IMR-90 (cell line): ENCODE measurements around the gene AXIN2. TPM values are rescaled to one million over a fixed set of nuclear protein-coding genes. Genes with fewer than 3 reads are reported as not detected.
"Not testable (repeated sequence)": the region's sequence is repeated elsewhere in the genome, so short reads cannot be mapped to it uniquely, and the experiment has no call there.

ENCODE experiments used
- ATAC-seq: fragments of 200-7000 bp; cut with Tn5 transposase; 2 replicates; pipeline ENCODE4 v1.9.1; 2020; ENCODE audit warnings: low read depth, mild to moderate bottlenecking, moderate library complexity
- BruUV-seq: library from RNA; stranded (reverse); fragments of 400-500 nt; replicated peaks from 2 replicates; lab custom pipeline; 2021; lab: Mats Ljungman, UMichigan
- CTCF ChIA-PET: fragments of 300-600 bp; formaldehyde crosslinking; extraction: SDS; loops from one replicate; lab custom pipeline; 2021; ENCODE audit warnings: antibody characterized with exemption; lab: Yijun Ruan, JAX
- POLR2A ChIA-PET: fragments of 300-600 bp; sonication (Branson Sonifier 250); formaldehyde crosslinking; loops from one replicate; lab custom pipeline; 2022; ENCODE audit warnings: antibody characterized with exemption; ENCODE audit not compliant: unreplicated experiment; lab: Charles Lee
- DNase-seq: peaks from one replicate; pipeline ENCODE4 v3.0.0; 2013
- H2AFZ ChIP-seq: replicated peaks from 2 replicates; pipeline ENCODE3; 2013; ENCODE audit warnings: low read length, mild to moderate bottlenecking; ENCODE audit not compliant: poor library complexity
- H2AK5ac ChIP-seq: 2 replicates; pipeline ENCODE4 v1.6.1; 2013; ENCODE audit warnings: low read depth, low read length, inconsistent platforms
- H2AK9ac ChIP-seq: replicated peaks from 2 replicates; pipeline ENCODE3; 2013; ENCODE audit warnings: mild to moderate bottlenecking, low read depth, low read length, moderate library complexity; ENCODE audit not compliant: poor library complexity
- H2BK120ac ChIP-seq: 2 replicates; pipeline ENCODE4 v1.6.1; 2013; ENCODE audit warnings: low read depth, low read length, inconsistent platforms
- H2BK15ac ChIP-seq: 3 replicates; pipeline ENCODE4 v1.6.1; 2013; ENCODE audit warnings: low read depth, low read length, inconsistent platforms
- H2BK20ac ChIP-seq: 2 replicates; pipeline ENCODE4 v1.6.1; 2013; ENCODE audit warnings: low read depth, mild to moderate bottlenecking, inconsistent platforms, low read length, moderate library complexity
- H2BK5ac ChIP-seq: 2 replicates; pipeline ENCODE4 v1.6.1; 2013; ENCODE audit warnings: mild to moderate bottlenecking, low read depth, low read length, inconsistent platforms; ENCODE audit not compliant: poor library complexity, severe bottlenecking
- H3K14ac ChIP-seq: replicated peaks from 2 replicates; pipeline ENCODE4 v1.6.1; 2013; ENCODE audit warnings: low read depth, low read length, inconsistent platforms
- H3K18ac ChIP-seq: 2 replicates; pipeline ENCODE4 v1.6.1; 2013; ENCODE audit warnings: low read depth, low read length, control low read depth
- H3K23ac ChIP-seq: 2 replicates; pipeline ENCODE4 v1.6.1; 2013; ENCODE audit warnings: low read depth, low read length, inconsistent platforms
- H3K27ac ChIP-seq: 2 replicates; pipeline ENCODE4 v1.5.1; 2013; ENCODE audit warnings: mild to moderate bottlenecking, control low read depth, low read length; ENCODE audit not compliant: insufficient read depth
- H3K27me3 ChIP-seq: 2 replicates; pipeline ENCODE4 v1.6.1; 2013; ENCODE audit warnings: low read length; ENCODE audit not compliant: control insufficient read depth, insufficient read depth
- H3K36me3 ChIP-seq: 2 replicates; pipeline ENCODE4 v1.6.1; 2013; ENCODE audit warnings: low read length, mixed read lengths; ENCODE audit not compliant: control insufficient read depth, insufficient read depth
- H3K4ac ChIP-seq: 2 replicates; pipeline ENCODE4 v1.6.1; 2013; ENCODE audit warnings: low read depth, low read length, inconsistent platforms
- H3K4me1 ChIP-seq: 2 replicates; pipeline ENCODE4 v1.6.1; 2013; ENCODE audit warnings: low read length, mixed read lengths; ENCODE audit not compliant: control insufficient read depth, insufficient read depth
- H3K4me2 ChIP-seq: 2 replicates; pipeline ENCODE4 v1.6.1; 2013; ENCODE audit warnings: low read depth, mild to moderate bottlenecking, control low read depth, low read length, moderate library complexity
- H3K4me3 ChIP-seq: 2 replicates; pipeline ENCODE4 v1.5.1; 2013; ENCODE audit warnings: low read depth, mild to moderate bottlenecking, control low read depth, low read length, moderate library complexity; ENCODE audit not compliant: insufficient read depth
- H3K56ac ChIP-seq: 2 replicates; pipeline ENCODE4 v1.6.1; 2013; ENCODE audit warnings: low read length, inconsistent platforms; ENCODE audit not compliant: insufficient read depth; ENCODE audit errors: extremely low read depth
- H3K79me1 ChIP-seq, 2 experiments: 2 replicates each; pipeline ENCODE4 v1.6.1; 2013; ENCODE audit warnings: low read length in 2 of 2, inconsistent platforms in 1 of 2, low read depth in 1 of 2
- H3K9ac ChIP-seq: 2 replicates; pipeline ENCODE4 v1.6.1; 2013; ENCODE audit warnings: low read depth, low read length, control low read depth
- H3K9me1 ChIP-seq: 2 replicates; pipeline ENCODE4 v1.6.1; 2013; ENCODE audit warnings: low read length, inconsistent platforms; ENCODE audit not compliant: insufficient read depth
- H3K9me3 ChIP-seq: 2 replicates; pipeline ENCODE4 v1.6.1; 2013; ENCODE audit warnings: low read length; ENCODE audit not compliant: control insufficient read depth, insufficient read depth
- H4K20me1 ChIP-seq: 2 replicates; pipeline ENCODE4 v1.6.1; 2013; ENCODE audit warnings: low read length, inconsistent platforms; ENCODE audit not compliant: insufficient read depth
- H4K5ac ChIP-seq: 2 replicates; pipeline ENCODE4 v1.6.1; 2013; ENCODE audit warnings: mild to moderate bottlenecking, low read depth, low read length, control low read depth
- H4K8ac ChIP-seq, 2 experiments: 2 replicates each; pipeline ENCODE4 v1.6.1; 2013; ENCODE audit warnings: low read depth in 2 of 2, low read length in 2 of 2, control low read depth in 1 of 2, inconsistent platforms in 1 of 2
- H4K91ac ChIP-seq: 2 replicates; pipeline ENCODE4 v1.6.1; 2013; ENCODE audit warnings: low read depth, low read length, inconsistent platforms; ENCODE audit not compliant: insufficient read depth
- WGBS, 2 experiments: methylation state at CpG; one replicate each; pipeline versions ENCODE4 v1.1.5 to v1.1.7; 2013; ENCODE audit warnings: missing lambda C conversion rate in 2 of 2; ENCODE audit not compliant: insufficient read length in 1 of 2; ENCODE audit errors: extremely low coverage in 2 of 2; 5-methylcytosine and 5-hydroxymethylcytosine counted together
- dilution Hi-C: fragments of 300-500 bp; cut with HindIII; formaldehyde crosslinking; loops from one replicate; pipeline ENCODE4 v1.14.3; 2018; ENCODE audit warnings: low sequenced_read_pairs; ENCODE audit not compliant: unreplicated experiment
- in situ Hi-C: fragments of 300-500 bp; cut with MboI; formaldehyde crosslinking; loops from 3 replicates; pipeline ENCODE4 v1.14.3; 2019; ENCODE audit warnings: low sequenced_read_pairs, inconsistent platforms, mixed read lengths
- intact Hi-C: fragments of 100-400 bp; cut with micrococcal nuclease; formaldehyde crosslinking; loops from 2 replicates; pipeline ENCODE4 v1.10.0; 2022
- polyA plus RNA-seq, 3 experiments: library from polyadenylated mRNA; depleted of rRNA; stranded (reverse); fragments of >200 nt; gene quantifications; 2 replicates each; pipeline ENCODE4 v1.2.3, GENCODE V29; 2012; ENCODE audit warnings: low replicate concordance in 1 of 3
- total RNA-seq: library from RNA; depleted of rRNA; stranded (reverse); fragments of >200 nt; gene quantifications from 2 replicates; pipeline ENCODE4 v1.2.3, GENCODE V29; 2012

The AXIN2 gene
- total and polyA plus RNA-seq, 2 of the 4 experiments (the other 2 are of a cell fraction): 0.91 to 1.8 TPM

GRCh38 chr17:65484405-65484804 is 77.0 kb downstream of the AXIN2 start:
- H3K4me1 ChIP-seq, H2BK20ac ChIP-seq, H4K91ac ChIP-seq, H3K9me1 ChIP-seq, H2AK5ac ChIP-seq, H2BK15ac ChIP-seq, H2BK5ac ChIP-seq, H3K36me3 ChIP-seq, H2AFZ ChIP-seq, H3K27ac ChIP-seq, H3K4me3 ChIP-seq, H3K9ac ChIP-seq, H2AK9ac ChIP-seq, H3K9me3 ChIP-seq, H2BK120ac ChIP-seq, H3K56ac ChIP-seq, H4K8ac ChIP-seq, H3K4me2 ChIP-seq, POLR2A ChIA-PET, H3K4ac ChIP-seq, CTCF ChIA-PET, H4K20me1 ChIP-seq, ATAC-seq, H3K79me1 ChIP-seq, DNase-seq, BruUV-seq, intact Hi-C loops, H4K5ac ChIP-seq, H3K23ac ChIP-seq, H3K18ac ChIP-seq, in situ Hi-C loops, dilution Hi-C loops, H3K14ac ChIP-seq: not testable (repeated sequence)
- no CpG with 5 or more reads among the region's 24 CpGs for WGBS, 2 experiments
- H3K27me3 ChIP-seq: peaks cover 11% of the 10 kb centered on the region
